ENCODE results near the gene GDA.
"Not testable (repeated sequence)": the region's sequence is repeated elsewhere in the genome, so short reads cannot be mapped to it uniquely, and the experiment has no call there.

The GDA gene

DNA sequence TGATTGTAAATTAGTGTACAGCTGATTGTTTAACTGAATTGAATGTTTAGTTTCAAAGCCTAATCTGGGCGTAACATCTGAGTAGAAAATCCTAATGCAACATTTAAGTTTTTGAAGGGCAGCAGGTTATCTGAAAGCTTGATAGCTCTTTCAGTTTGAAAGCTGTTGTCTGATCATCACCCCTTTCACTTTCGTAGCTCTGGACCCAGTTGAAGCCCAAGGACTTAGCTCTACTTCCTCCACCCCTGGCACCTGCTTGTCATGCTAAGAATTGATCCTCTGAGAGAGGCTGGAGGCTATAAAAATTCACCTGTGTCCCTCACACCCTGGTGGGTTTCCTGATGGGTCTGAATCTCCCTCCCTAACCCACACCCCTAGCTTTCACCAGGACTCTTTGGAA lies 129.7 kb downstream of the GDA start:
- DNase-seq (ENCODE audit: low read depth), result no peak

DNA sequence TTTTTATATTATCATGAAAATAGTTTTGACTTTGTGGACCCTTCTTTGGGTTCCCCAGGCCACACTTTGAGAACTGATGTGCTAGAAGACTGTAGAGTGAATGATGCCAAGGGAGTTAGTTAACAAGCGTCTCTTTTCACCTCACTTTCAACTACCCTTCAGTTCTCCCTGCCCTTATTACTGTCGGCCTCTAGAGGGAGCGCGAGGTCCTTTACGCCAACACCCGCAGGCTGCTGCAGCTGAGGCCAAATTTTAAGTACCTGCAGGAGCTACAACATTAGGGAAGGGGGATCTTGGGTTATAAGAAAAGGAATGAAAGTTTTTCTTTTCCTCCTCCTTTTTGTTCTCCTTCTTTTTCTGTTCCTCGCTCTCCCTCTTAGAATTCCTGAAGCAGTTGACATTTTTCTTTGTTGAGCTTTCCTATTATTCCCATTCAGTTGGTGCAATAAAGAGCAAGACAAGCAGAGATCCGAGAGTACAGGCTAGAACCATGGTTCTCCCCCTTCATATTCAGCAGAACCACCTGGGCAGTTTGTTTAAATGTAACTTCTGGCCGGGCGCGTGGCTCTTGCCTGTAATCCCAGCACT lies 131.8 kb downstream of the GDA start:
- DNase-seq (ENCODE audit: low read depth), result peak; percentile 58

DNA sequence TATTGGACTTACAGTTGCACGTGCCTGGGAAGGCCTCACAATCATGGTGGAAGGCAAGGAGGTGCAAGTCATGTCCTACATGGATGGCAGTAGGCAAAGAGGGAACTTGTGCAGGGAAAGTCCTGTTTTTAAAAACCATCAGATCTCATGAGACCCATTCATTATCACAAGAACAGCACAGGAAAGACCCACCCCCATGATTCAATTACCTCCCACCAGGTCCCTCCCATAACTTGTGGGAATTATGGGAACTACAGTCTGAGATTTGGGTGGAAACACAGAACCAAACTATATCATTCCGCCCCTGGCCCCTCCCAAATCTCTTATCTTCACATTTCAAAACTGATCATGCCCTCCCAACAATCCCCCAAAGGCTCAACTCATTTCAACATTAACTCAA lies 140.2 kb downstream of the GDA start:
- DNase-seq (ENCODE audit: low read depth), result no peak

DNA sequence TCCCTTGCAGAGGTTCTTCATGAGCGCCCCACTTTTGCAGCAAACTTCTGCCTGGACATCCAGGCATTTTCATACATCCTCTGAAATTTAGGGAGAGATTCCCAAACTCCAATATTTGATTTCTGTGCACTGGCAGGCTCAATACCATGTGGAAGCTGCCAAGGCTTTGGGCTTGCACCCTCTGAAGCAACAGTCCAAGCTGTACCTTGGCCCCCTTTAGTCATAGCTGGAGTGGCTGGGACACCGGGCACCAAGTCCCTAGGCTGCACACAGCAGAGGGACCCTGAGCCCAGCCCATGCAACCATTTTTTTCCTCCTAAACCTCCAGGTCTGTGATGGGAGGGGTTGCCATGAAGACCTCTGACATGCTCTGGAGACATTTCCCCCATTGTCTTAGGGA lies 141.1 kb downstream of the GDA start:
- DNase-seq (ENCODE audit: low read depth), result no peak

DNA sequence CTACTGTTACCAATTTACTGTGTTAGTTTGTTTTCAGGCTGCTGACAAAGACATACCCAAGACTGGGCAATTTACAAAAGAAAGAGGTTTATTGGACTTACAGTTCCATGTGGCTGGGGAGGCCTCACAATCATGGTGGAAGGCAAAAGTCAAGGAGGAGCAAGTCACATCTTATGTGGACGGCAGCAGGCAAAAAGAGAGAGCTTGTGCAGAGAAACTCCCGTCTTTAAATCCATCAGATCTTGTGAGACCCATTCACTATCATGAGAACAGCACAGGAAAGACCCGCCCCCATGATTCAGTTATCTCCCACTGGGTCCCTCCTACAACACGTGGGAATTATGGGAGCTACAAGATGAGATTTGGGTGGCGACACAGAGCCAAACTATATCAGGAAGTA lies 142.3 kb downstream of the GDA start:
- DNase-seq (ENCODE audit: low read depth), result not testable (repeated sequence)

DNA sequence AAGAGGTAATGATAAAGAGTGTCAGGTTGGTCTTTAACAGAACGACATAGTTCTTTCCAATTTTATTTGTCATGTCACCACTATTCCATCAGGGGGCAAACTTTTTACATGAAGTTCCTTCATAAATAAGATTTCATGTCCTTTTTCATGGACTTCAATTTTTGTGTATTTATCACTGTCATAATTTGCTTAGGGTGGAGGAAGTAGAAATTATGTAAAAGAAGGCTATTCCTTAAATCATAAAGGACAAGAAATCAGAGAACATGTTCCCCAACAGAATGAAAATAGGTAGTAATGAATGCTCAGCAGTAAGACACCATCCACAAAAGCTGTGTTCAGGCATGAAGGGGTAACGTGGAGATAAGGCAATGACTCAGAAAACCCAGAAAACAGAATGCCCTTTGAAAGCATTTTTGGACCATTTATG lies 143.0 kb downstream of the GDA start:
- DNase-seq (ENCODE audit: low read depth), result no peak

DNA sequence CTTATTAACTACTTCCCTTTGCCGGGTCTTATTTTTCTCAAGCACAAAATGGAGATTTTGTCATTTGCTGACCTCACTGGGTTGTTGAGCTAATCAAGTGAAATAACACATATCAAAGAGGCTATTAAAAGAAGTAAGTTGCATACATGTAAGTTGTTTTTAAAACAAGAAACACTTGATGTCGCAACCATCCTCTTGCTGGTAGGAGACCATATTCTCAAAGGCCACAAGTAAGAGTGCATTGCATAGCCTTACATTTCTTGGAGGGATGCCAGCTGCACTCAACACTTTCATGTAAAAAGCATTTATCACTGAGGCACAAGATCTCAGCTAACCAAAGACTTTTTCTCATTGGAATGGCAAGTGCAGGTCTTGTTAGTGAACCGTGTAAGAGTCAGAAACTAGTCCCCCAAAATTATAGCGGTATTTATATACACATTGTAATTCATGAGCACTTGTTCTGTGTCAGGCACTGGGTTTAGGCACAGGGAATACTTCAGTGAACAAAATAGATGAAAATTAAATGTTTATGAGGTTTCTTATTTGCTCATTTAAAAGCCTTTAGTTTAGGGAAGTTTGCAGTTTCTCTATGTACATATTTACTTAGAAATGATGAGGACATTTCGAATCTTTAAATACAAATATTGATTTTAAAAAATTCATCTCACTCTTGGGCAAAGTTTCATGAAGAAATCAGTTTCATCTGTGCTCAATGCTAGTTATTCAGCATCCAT lies 143.8 kb downstream of the GDA start:
- DNase-seq (ENCODE audit: low read depth), result no peak

DNA sequence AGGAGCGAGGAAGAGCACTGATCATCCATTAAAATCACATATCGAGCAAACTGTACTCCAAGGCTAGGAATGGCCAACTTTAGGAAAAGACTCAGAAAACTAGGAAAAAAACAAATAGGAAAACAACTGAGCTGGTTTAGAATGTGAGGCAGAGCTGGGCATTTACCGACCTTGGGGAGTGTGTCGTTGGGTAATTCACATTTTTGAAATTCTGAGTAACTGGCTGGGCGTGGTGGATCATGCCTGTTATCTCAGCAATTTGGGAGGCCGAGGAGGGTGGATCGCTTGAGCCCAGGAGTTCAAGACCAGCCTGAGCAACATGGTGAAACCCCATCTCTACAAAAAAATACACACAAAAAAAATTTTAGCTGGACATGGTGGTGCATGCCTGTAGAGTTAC lies 145.7 kb downstream of the GDA start:
- DNase-seq (ENCODE audit: low read depth), result no peak

DNA sequence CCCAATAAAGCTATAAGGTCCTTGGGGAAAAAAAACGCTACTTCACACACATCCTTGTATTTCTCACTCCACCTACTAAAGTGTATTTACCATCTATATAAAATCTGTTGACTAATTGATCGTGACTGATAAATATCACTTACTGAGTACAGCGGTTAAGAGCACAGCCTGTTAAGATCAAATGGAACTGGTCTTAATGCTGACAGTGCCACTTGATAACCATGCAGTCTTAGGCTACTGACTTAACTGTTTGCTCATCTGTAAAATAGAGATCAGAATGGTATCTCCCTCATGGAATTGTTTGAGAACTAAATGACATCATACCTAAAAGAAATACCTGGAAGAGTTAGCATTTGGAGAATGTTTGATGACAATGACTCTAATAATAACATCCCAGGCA lies 148.3 kb downstream of the GDA start:
- no peak for DNase-seq (ENCODE audit: low read depth)

DNA sequence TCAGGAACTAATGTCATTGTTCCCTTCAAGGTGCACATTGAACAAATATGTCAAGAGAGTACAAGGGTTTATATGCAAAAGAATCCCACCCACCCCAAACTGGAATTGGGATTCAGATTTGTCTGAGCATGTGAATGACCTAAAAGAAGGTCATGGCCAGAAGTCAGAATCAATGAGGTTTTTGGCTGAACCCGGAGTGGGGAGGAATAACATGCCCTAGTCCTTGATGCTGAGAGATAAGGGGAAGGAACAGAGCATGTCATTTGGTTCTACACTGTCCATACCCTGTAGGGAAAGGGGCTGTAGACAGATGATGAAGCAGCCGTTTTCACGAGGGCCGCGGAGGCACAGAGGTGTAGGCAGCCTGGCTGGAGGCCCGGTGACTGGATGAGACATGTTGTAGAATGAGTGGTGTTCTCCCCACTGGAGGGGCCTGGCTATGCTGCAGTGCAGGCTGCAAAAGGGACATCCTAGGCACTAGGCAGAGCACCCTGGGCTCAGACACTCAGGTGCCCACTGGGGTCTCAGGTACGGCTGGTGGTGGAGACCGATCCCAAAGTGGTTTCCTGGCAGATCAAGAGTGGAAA lies 149.9 kb downstream of the GDA start:
- DNase-seq (ENCODE audit: low read depth), result no peak

DNA sequence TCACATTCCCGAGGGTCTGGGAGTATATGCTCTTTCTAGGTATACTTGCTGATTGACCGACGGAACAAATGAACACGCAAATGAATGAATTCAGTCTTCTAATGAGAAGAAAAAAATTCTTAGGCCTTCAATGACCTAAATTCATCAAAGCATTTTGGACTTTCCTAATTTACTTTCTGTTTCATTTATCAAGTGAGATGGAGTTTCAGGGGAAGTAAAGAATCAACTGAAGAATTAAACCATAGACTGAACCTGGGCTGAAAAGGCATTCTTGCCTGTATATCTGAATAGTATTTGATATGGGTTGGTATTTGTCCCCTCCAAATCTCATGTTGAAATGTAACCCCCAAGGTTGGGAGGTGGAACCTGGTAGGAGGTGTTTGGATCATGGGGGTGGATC lies 151.6 kb downstream of the GDA start:
- no peak for DNase-seq (ENCODE audit: low read depth)
